ENCODE data around the gene UBIAD1. TPM values are rescaled to one million over a fixed set of nuclear protein-coding genes. Genes with fewer than 3 reads are reported as not detected.

Gene UBIAD1
- total RNA-seq, 1 experiment from 2014 or later: 21.6 TPM

DNA sequence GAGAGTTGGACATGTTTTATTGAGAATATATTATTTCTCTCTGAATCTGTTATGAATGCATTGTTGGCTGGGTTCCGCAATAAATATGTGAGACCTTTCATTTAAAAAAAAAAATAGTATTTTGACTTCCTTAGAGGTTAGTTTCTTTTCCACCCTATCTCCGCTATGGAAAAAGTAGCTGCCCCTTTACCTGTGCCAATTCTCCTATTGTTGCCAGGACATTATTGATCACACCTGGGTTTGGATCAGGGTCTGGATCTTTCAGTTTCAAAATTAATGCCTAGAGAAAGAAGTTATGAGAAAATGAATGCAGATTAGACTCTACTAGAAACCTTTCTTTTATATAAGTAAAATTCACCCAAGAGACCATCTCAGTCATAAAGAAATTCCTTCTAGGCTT, 39.8 kb upstream of the UBIAD1 start:
- POLR2A ChIA-PET: no interaction called here
- Mint-ChIP-seq H3K27ac (no peak overlapping the region), H3K36me3 (peaks cover 71% of the 10 kb centered on the region), H3K27me3 (ENCODE audit: low read depth) (no peaks in the 10 kb centered on the region), H3K9me3 (no peaks in the 10 kb centered on the region), H3K4me3 (no peak overlapping the region), H3K4me1 (no peaks in the 10 kb centered on the region)
- CTCF ChIA-PET: no interaction called here
- DNase-seq (ENCODE audit: low spot score): no peak
- TF ChIP-seq, protein P1, sequence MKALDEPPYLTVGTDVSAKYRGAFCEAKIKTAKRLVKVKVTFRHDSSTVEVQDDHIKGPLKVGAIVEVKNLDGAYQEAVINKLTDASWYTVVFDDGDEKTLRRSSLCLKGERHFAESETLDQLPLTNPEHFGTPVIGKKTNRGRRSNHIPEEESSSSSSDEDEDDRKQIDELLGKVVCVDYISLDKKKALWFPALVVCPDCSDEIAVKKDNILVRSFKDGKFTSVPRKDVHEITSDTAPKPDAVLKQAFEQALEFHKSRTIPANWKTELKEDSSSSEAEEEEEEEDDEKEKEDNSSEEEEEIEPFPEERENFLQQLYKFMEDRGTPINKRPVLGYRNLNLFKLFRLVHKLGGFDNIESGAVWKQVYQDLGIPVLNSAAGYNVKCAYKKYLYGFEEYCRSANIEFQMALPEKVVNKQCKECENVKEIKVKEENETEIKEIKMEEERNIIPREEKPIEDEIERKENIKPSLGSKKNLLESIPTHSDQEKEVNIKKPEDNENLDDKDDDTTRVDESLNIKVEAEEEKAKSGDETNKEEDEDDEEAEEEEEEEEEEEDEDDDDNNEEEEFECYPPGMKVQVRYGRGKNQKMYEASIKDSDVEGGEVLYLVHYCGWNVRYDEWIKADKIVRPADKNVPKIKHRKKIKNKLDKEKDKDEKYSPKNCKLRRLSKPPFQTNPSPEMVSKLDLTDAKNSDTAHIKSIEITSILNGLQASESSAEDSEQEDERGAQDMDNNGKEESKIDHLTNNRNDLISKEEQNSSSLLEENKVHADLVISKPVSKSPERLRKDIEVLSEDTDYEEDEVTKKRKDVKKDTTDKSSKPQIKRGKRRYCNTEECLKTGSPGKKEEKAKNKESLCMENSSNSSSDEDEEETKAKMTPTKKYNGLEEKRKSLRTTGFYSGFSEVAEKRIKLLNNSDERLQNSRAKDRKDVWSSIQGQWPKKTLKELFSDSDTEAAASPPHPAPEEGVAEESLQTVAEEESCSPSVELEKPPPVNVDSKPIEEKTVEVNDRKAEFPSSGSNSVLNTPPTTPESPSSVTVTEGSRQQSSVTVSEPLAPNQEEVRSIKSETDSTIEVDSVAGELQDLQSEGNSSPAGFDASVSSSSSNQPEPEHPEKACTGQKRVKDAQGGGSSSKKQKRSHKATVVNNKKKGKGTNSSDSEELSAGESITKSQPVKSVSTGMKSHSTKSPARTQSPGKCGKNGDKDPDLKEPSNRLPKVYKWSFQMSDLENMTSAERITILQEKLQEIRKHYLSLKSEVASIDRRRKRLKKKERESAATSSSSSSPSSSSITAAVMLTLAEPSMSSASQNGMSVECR (CRISPR knock-in tag; IDR thresholded peaks at IDR 0.05; ENCODE audit: borderline replicate concordance): no peak
- no peak for TF ChIP-seq JUN (CRISPR knock-in tag; IDR thresholded peaks at IDR 0.05)
- TF ChIP-seq NR3C1 (CRISPR knock-in tag; conservative IDR thresholded peaks at IDR 0.05; ENCODE audit: low read depth): no peak
- no peak for TF ChIP-seq SOX15 (CRISPR knock-in tag; IDR thresholded peaks at IDR 0.05)
- no peak for TF ChIP-seq ERG (CRISPR knock-in tag; IDR thresholded peaks at IDR 0.05)
- no peak for TF ChIP-seq FOXJ3 (CRISPR knock-in tag; IDR thresholded peaks at IDR 0.05; ENCODE audit: borderline replicate concordance)
- TF ChIP-seq ZNF423 (CRISPR knock-in tag; IDR thresholded peaks at IDR 0.05): no peak
- no peak for TF ChIP-seq ELF4 (CRISPR knock-in tag; IDR thresholded peaks at IDR 0.05; ENCODE audit: low read depth)
- no peak for TF ChIP-seq RORB (CRISPR knock-in tag; IDR thresholded peaks at IDR 0.05)
- TF ChIP-seq E2F4 (CRISPR knock-in tag; IDR thresholded peaks at IDR 0.05; ENCODE audit: borderline replicate concordance, low read depth): no peak
- TF ChIP-seq TP53 (CRISPR knock-in tag; IDR thresholded peaks at IDR 0.05): no peak
- no peak for TF ChIP-seq ATF1 (CRISPR knock-in tag; IDR thresholded peaks at IDR 0.05)
- TF ChIP-seq IRF2 (CRISPR knock-in tag; IDR thresholded peaks at IDR 0.05; ENCODE audit: borderline replicate concordance, low read depth): no peak
- no peak for ATAC-seq

DNA sequence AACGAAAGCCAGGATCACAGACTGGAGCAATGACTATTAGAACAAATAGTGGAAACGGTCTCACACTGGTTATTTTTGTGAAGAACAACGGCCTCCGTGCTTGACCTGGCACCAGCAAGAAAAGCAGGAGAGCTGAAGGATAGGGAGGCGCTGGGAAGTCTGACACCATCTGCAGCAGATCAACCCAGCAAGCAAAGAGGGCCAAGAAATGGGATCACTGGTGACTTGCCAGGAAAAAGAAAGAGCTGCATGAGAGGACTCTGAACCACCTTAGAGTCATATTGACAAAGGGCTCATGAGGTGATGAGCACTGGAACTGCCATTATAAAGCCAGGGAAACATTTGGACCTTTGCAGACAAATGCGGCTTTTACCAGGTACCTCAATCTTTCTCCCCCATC, 35.6 kb upstream of the UBIAD1 start:
- peaks cover 61% of the 10 kb centered on the region for H3K36me3 Mint-ChIP-seq

More for the DNA sequence above, 35.6 kb upstream of the UBIAD1 start:
- no peaks in the 10 kb centered on the region for H3K9me3 Mint-ChIP-seq
- H3K27me3 Mint-ChIP-seq (ENCODE audit: low read depth): no peaks in the 10 kb centered on the region
- POLR2A ChIA-PET: no interaction called here
- H3K4me1 Mint-ChIP-seq: no peaks in the 10 kb centered on the region
- H3K27ac Mint-ChIP-seq: no peak overlapping the region
- TF ChIP-seq, protein P2, sequence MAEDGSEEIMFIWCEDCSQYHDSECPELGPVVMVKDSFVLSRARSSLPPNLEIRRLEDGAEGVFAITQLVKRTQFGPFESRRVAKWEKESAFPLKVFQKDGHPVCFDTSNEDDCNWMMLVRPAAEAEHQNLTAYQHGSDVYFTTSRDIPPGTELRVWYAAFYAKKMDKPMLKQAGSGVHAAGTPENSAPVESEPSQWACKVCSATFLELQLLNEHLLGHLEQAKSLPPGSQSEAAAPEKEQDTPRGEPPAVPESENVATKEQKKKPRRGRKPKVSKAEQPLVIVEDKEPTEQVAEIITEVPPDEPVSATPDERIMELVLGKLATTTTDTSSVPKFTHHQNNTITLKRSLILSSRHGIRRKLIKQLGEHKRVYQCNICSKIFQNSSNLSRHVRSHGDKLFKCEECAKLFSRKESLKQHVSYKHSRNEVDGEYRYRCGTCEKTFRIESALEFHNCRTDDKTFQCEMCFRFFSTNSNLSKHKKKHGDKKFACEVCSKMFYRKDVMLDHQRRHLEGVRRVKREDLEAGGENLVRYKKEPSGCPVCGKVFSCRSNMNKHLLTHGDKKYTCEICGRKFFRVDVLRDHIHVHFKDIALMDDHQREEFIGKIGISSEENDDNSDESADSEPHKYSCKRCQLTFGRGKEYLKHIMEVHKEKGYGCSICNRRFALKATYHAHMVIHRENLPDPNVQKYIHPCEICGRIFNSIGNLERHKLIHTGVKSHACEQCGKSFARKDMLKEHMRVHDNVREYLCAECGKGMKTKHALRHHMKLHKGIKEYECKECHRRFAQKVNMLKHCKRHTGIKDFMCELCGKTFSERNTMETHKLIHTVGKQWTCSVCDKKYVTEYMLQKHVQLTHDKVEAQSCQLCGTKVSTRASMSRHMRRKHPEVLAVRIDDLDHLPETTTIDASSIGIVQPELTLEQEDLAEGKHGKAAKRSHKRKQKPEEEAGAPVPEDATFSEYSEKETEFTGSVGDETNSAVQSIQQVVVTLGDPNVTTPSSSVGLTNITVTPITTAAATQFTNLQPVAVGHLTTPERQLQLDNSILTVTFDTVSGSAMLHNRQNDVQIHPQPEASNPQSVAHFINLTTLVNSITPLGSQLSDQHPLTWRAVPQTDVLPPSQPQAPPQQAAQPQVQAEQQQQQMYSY (CRISPR knock-in tag; IDR thresholded peaks at IDR 0.05): no peak
- ATAC-seq: no peak
- no peak for DNase-seq (ENCODE audit: low spot score)
- H3K4me3 Mint-ChIP-seq: no peak overlapping the region
- CTCF ChIA-PET: interaction anchor here (0.6 to 1.0 kb wide), 2 partner anchors 103 to 111 kb away, joined by 3 to 4 read pairs; no protein-coding TSS in a partner anchor

Data from WTC11 (cell line).